Activated B cell treated with CpG ODN at 0.5 μM for 24 hours (primary cell): ENCODE data around the gene GPR42. TPM values are rescaled to one million over a fixed set of nuclear protein-coding genes. Genes with fewer than 3 reads are reported as not detected.

Source experiments
- ATAC-seq: fragments of 200-7000 bp; cut with Tn5 transposase; one replicate; pipeline ENCODE4 v1.10.0; 2021; ENCODE audit warnings: low read depth, mild to moderate bottlenecking, moderate library complexity
- CTCF ChIA-PET: fragments of 350-600 bp; sonication (Branson Sonifier 250); formaldehyde crosslinking; loops from one replicate; lab custom pipeline; 2021; ENCODE audit warnings: antibody characterized with exemption; lab: Charles Lee
- POLR2A ChIA-PET: fragments of 350-600 bp; sonication (Branson Sonifier 250); formaldehyde crosslinking; loops from one replicate; lab custom pipeline; 2021; ENCODE audit warnings: antibody characterized with exemption; lab: Charles Lee
- DNase-seq: peaks from one replicate; pipeline ENCODE4 v3.0.0; 2022
- H3K27ac Mint-ChIP-seq: one replicate; pipeline ENCODE4 v1.8.0; 2020; ENCODE audit warnings: mixed read lengths
- H3K27me3 Mint-ChIP-seq: one replicate; pipeline ENCODE4 v1.8.0; 2021; ENCODE audit warnings: mixed read lengths
- H3K36me3 Mint-ChIP-seq: one replicate; pipeline ENCODE4 v1.8.0; 2021; ENCODE audit warnings: low read depth, mixed read lengths
- H3K4me1 Mint-ChIP-seq: one replicate; pipeline ENCODE4 v1.8.0; 2021; ENCODE audit warnings: mixed read lengths
- H3K4me3 Mint-ChIP-seq: one replicate; pipeline ENCODE4 v1.8.0; 2020; ENCODE audit warnings: mild to moderate bottlenecking, mixed read lengths
- H3K9me3 Mint-ChIP-seq: one replicate; pipeline ENCODE4 v1.8.0; 2020; ENCODE audit warnings: mixed read lengths
- CTCF ChIP-seq: fragments of 200-600 bp; IDR thresholded peaks from one replicate; pipeline ENCODE4 v1.8.0; 2022; ENCODE audit warnings: antibody characterized with exemption, mild to moderate bottlenecking
- intact Hi-C: fragments of 100-400 bp; cut with micrococcal nuclease; formaldehyde crosslinking; loops from one replicate; pipeline ENCODE4 v1.15.1; 2024
- total RNA-seq: library from RNA; stranded (reverse); gene quantifications from 2 replicates; pipeline ENCODE4 v1.2.3, GENCODE V29; 2022

The GPR42 gene
- total RNA-seq, 1 donor from 2014 or later: not detected

- peaks cover 84% of the 10 kb centered on the region for H3K4me1 Mint-ChIP-seq
- H3K27me3 Mint-ChIP-seq: peaks cover 2% of the 10 kb centered on the region
- H3K27ac Mint-ChIP-seq: peak within 1 kb of the TSS; percentile 98
- peak; percentile 66 for ATAC-seq
- peak; percentile 64 for DNase-seq
- H3K9me3 Mint-ChIP-seq: no peaks in the 10 kb centered on the region
- ChIA-PET CTCF (interaction anchor here (0.9 to 4.8 kb wide), 9 partner anchors 10 to 148 kb away, joined by 3 to 37 read pairs (median 5); partner anchors contain the start of genes CD22 and HAMP), POLR2A (interaction anchor here (0.6 to 11.2 kb wide), 44 partner anchors 10 to 401 kb away, joined by 3 to 645 read pairs (median 4); partner anchors contain the start of genes CD22, FXYD7, HAMP and LIN37)
- intact Hi-C loops: loop anchor here (1.0 to 10.0 kb wide), 9 partner anchors 10 to 365 kb away; no protein-coding TSS in a partner anchor
- peak within 1 kb of the TSS; percentile 74 for H3K4me3 Mint-ChIP-seq
- TF ChIP-seq CTCF: no peak
- peaks cover 55% of the 10 kb centered on the region for H3K36me3 Mint-ChIP-seq
Observed at GRCh38 chr19:35347171-35347929, 23.5 kb upstream of the GPR42 start, which contains the start of gene FFAR1. TSS of gene FFAR1 (plus strand) at chr19:35347902. CDS start at chr19:35351552, 3,650 bp downstream.

DNA sequence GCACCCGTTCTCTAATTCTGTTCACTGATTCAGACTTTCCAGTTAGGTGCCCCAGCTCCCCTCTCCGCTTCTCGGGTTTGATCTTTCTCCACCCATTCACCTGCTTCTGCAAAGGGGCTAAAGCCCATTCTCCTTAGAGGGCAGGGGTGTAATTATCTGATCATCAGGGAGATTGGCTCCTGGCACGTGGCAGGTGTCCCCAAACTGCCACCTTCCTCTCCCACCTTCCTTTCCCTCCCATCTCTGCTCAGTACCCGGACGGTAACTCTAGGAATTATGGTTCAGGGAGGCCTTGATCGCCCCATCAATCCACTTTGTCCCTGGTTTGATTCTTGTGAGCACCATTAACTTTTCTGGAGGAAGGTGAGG, 23.0 kb upstream of the GPR42 start:
- peak overlapping the region; percentile 98 for H3K27ac Mint-ChIP-seq
- DNase-seq (peak; percentile 47), ATAC-seq (no peak)
- intact Hi-C loops: loop anchor here (1.0 to 10.0 kb wide), 9 partner anchors 11 to 364 kb away; no protein-coding TSS in a partner anchor
- POLR2A ChIA-PET: interaction anchor here (0.6 to 11.2 kb wide), 40 partner anchors 9 to 400 kb away, joined by 3 to 645 read pairs (median 4); partner anchors contain the start of genes CD22, HAMP, LIN37 and USF2
- H3K36me3 Mint-ChIP-seq: peaks cover 49% of the 10 kb centered on the region
- H3K9me3 Mint-ChIP-seq: no peaks in the 10 kb centered on the region
- H3K27me3 Mint-ChIP-seq: peaks cover 2% of the 10 kb centered on the region
- TF ChIP-seq CTCF: no peak
- CTCF ChIA-PET: interaction anchor here (0.9 to 4.8 kb wide), 8 partner anchors 11 to 147 kb away, joined by 3 to 37 read pairs (median 6); partner anchors contain the start of gene CD22
- H3K4me3 Mint-ChIP-seq: peak overlapping the region; percentile 74
- H3K4me1 Mint-ChIP-seq: peaks cover 84% of the 10 kb centered on the region

DNA sequence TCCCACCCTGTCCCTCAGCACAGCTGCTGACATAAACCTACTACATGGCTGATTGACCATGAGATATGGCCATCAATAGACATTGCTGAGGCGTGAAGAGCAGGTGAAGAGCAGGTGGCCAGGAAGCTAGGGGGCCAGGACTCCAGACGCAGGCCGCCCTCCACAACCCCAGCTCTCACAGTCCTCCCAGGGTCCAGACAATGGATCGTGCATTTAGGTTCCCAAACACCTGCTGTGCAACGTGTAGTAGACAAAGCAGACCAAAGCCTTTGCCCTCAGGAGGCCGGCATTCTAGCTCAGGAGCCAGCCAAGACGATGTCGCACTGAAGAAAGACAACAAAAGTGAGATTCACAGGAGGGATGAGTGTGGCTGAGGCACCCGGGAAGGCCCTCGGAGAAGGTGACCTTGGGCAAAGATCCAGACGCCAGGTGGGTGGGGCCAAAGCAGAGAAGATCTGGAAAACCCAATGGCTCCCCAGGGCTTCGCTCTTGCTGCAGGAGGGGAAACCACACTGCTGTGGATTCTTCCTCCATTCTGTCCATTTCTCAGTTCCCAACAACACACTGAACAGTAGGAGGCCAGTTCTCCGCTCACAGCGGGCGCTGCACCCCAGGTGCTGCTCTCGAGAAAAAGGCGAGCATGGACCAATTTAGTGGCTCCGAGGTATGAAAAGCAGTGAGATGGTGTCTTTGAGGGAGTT, 21.8 kb upstream of the GPR42 start:
- ATAC-seq: no peak
- intact Hi-C loops: loop anchor here (5.0 to 10.0 kb wide), 2 partner anchors 284 to 363 kb away; no protein-coding TSS in a partner anchor
- peaks cover 76% of the 10 kb centered on the region for H3K4me1 Mint-ChIP-seq
- H3K36me3 Mint-ChIP-seq: peaks cover 40% of the 10 kb centered on the region
- no peak for DNase-seq
- peak overlapping the region; percentile 57 for H3K4me3 Mint-ChIP-seq
- ChIA-PET CTCF (interaction anchor here (0.7 to 4.8 kb wide), 5 partner anchors 17 to 146 kb away, joined by 3 to 37 read pairs (median 12); no protein-coding TSS in a partner anchor), POLR2A (interaction anchor here (0.6 to 11.2 kb wide), 21 partner anchors 8 to 282 kb away, joined by 3 to 645 read pairs (median 7); partner anchors contain the start of genes CD22 and USF2)
- peaks cover 2% of the 10 kb centered on the region for H3K27me3 Mint-ChIP-seq
- TF ChIP-seq CTCF: no peak
- H3K27ac Mint-ChIP-seq: peak overlapping the region; percentile 98
- no peaks in the 10 kb centered on the region for H3K9me3 Mint-ChIP-seq

DNA sequence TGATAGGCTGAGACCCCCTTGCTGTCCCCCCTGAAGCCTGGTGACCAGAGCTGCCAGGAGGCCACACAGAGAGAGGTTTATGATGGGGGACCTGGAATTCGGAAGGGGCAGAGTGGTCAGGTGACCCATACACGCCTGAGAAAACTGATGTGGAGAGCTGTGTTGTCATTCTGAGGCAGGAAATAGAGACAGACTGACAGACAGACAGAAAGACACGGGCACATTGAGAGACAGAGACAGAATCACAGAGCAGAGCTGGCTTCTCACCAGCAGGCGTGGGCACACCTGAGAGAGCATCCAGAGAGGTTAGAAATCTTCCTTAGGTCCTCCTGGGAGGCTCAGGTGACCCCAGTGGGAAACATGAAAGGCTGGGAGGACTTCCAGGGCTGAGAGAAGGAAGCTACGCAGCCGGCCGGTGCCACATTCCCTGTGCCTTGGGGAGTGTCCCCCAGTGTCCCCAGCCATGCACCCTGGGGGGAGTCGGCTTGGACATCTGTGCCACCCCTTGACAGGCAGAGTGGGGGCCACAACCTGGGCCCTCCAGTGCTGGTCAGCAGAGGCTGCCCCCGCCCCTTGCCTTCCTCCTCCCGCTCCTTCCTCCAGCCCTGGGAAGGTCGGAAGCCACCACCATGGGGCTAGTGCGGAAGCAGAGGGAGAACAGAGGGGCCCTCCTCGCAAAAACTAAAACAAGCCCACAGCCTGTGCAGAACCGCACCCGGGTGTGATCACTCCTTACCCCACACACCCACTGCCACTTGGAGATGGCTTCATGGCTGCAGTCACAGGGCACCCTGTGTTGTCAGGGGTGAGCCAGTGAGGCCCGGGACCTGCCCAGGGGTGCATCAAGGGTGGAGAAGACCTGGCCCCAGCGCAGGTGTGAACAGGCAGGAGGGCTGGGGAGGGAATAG, 21.0 kb upstream of the GPR42 start:
- Mint-ChIP-seq H3K36me3 (peaks cover 32% of the 10 kb centered on the region), H3K27me3 (peaks cover 2% of the 10 kb centered on the region), H3K27ac (peak overlapping the region; percentile 98), H3K9me3 (no peaks in the 10 kb centered on the region), H3K4me3 (peak overlapping the region; percentile 4), H3K4me1 (peaks cover 68% of the 10 kb centered on the region)
- intact Hi-C loops: loop anchor here (5.0 to 10.0 kb wide), 2 partner anchors 285 to 362 kb away; no protein-coding TSS in a partner anchor
- TF ChIP-seq CTCF: no peak
- DNase-seq (no peak), ATAC-seq (no peak)
- ChIA-PET CTCF (interaction anchor here (0.7 to 4.8 kb wide), 5 partner anchors 18 to 145 kb away, joined by 3 to 37 read pairs (median 12); no protein-coding TSS in a partner anchor), POLR2A (interaction anchor here (0.6 to 11.2 kb wide), 16 partner anchors 9 to 283 kb away, joined by 3 to 645 read pairs (median 7); partner anchors contain the start of genes CD22 and USF2)
